ENCODE measurements around the gene SMURF2. TPM values are rescaled to one million over a fixed set of nuclear protein-coding genes. Genes with fewer than 3 reads are reported as not detected.

The SMURF2 gene
- total and polyA plus RNA-seq, 9 of the 15 experiments (the other 6 are each of a cell fraction or from before 2014, with no cell fraction given), result 3.8 to 22.0 (median 14.8) TPM

- TF ChIP-seq MGA (IDR thresholded peaks at IDR 0.05), result no peak
- no peak for TF ChIP-seq MCM3 (IDR thresholded peaks at IDR 0.05)
- TF ChIP-seq ATF3 (IDR thresholded peaks at IDR 0.05), result no peak
- no peak for TF ChIP-seq ATF3 (CRISPR knock-in tag; conservative IDR thresholded peaks at IDR 0.05)
- TF ChIP-seq IRF2 (CRISPR knock-in tag; IDR thresholded peaks at IDR 0.05), result no peak
- peak; percentile 89 for TF ChIP-seq POLR2G (IDR thresholded peaks at IDR 0.05; ENCODE audit: low read depth, low read length)
- TF ChIP-seq NFE2 (IDR thresholded peaks at IDR 0.05; ENCODE audit: low read depth), result no peak
- no peak for TF ChIP-seq GATA2 (CRISPR knock-in tag; IDR thresholded peaks at IDR 0.05)
- TF ChIP-seq RNF2 (IDR thresholded peaks at IDR 0.05), result no peak
- TF ChIP-seq RBM14 (IDR thresholded peaks at IDR 0.05; ENCODE audit: borderline replicate concordance, insufficient read depth, low read depth, low read length), result peak; percentile 99; the same call in 1 of the 2 replicates
- TF ChIP-seq GABPB2 (CRISPR knock-in tag; conservative IDR thresholded peaks at IDR 0.05), result no peak
- no peak for TF ChIP-seq DMBX1 (CRISPR knock-in tag; IDR thresholded peaks at IDR 0.05; ENCODE audit: borderline replicate concordance)
- TF ChIP-seq ZNF77 (CRISPR knock-in tag; IDR thresholded peaks at IDR 0.05), result no peak
- 0 out of 2 replicates have a peak, but pooled peaks have one; percentile 49 for TF ChIP-seq MED1 (CRISPR knock-in tag; IDR thresholded peaks at IDR 0.05; ENCODE audit: borderline replicate concordance)
- peak; percentile 41; the same call in 1 of the 2 replicates for TF ChIP-seq C11orf30 (IDR thresholded peaks at IDR 0.05; ENCODE audit: low read depth)
- peak; percentile 71 for TF ChIP-seq CXXC5 (CRISPR knock-in tag; IDR thresholded peaks at IDR 0.05)
These were observed 156.5 kb downstream of the SMURF2 start (continued) for GRCh38 chr17:64505340-64506200.

Data from K562 (cell line).